Activated naive CD4-positive, alpha-beta T cell treated with anti-CD3 and anti-CD28 coated beads, Interleukin-2, amount 50 U/mL, for 24 hours (primary cell): Measurements from ENCODE around the gene PTGER2.
A peak's percentile ranks its signal among the peaks of the same experiment; 100 is the strongest.

Experiments used
- H3K27ac Mint-ChIP-seq: one replicate; pipeline ENCODE4 v1.8.0; 2021; ENCODE audit warnings: mild to moderate bottlenecking, mixed read lengths
- H3K27me3 Mint-ChIP-seq: one replicate; pipeline ENCODE4 v1.8.0; 2021; ENCODE audit warnings: mixed read lengths
- H3K36me3 Mint-ChIP-seq: one replicate; pipeline ENCODE4 v1.8.0; 2021; ENCODE audit warnings: mixed read lengths
- H3K4me1 Mint-ChIP-seq: one replicate; pipeline ENCODE4 v1.8.0; 2021; ENCODE audit warnings: mixed read lengths
- H3K4me3 Mint-ChIP-seq: one replicate; pipeline ENCODE4 v1.8.0; 2021; ENCODE audit warnings: mild to moderate bottlenecking, mixed read lengths
- H3K9me3 Mint-ChIP-seq: one replicate; pipeline ENCODE4 v1.8.0; 2021; ENCODE audit warnings: mixed read lengths

Gene PTGER2

GRCh38 chr14:52318826-52319645 is 4.9 kb downstream of the PTGER2 start:
- Mint-ChIP-seq H3K4me3 (no peak overlapping the region), H3K27ac (peak overlapping the region; percentile 47), H3K27me3 (no peaks in the 10 kb centered on the region), H3K36me3 (peaks cover 27% of the 10 kb centered on the region), H3K9me3 (peaks cover 20% of the 10 kb centered on the region), H3K4me1 (peaks cover 65% of the 10 kb centered on the region)

GRCh38 chr14:52319919-52320318 is 5.8 kb downstream of the PTGER2 start:
- Mint-ChIP-seq H3K4me1 (peaks cover 68% of the 10 kb centered on the region), H3K9me3 (peaks cover 20% of the 10 kb centered on the region), H3K36me3 (peaks cover 29% of the 10 kb centered on the region), H3K27ac (no peak overlapping the region), H3K4me3 (peak overlapping the region; percentile 7), H3K27me3 (no peaks in the 10 kb centered on the region)

GRCh38 chr14:52325126-52325525 is 11.0 kb downstream of the PTGER2 start:
- Mint-ChIP-seq H3K4me3 (peak overlapping the region; percentile 51), H3K4me1 (peaks cover 53% of the 10 kb centered on the region), H3K27ac (peak overlapping the region; percentile 85)

GRCh38 chr14:52325630-52326029 is 11.5 kb downstream of the PTGER2 start:
- Mint-ChIP-seq H3K9me3 (peaks cover 13% of the 10 kb centered on the region), H3K27me3 (no peaks in the 10 kb centered on the region), H3K4me1 (peaks cover 51% of the 10 kb centered on the region), H3K36me3 (peaks cover 32% of the 10 kb centered on the region), H3K27ac (peak overlapping the region; percentile 85), H3K4me3 (peak overlapping the region; percentile 51)

More at GRCh38 chr14:52325126-52325525, 11.0 kb downstream of the PTGER2 start:
- Mint-ChIP-seq H3K9me3 (peaks cover 18% of the 10 kb centered on the region), H3K27me3 (no peaks in the 10 kb centered on the region), H3K36me3 (peaks cover 35% of the 10 kb centered on the region)

GRCh38 chr14:52327374-52328226 is 13.5 kb downstream of the PTGER2 start:
- H3K36me3 Mint-ChIP-seq: peaks cover 25% of the 10 kb centered on the region
- peaks cover 48% of the 10 kb centered on the region for H3K4me1 Mint-ChIP-seq
- H3K27me3 Mint-ChIP-seq: no peaks in the 10 kb centered on the region
- H3K4me3 Mint-ChIP-seq: peak overlapping the region; percentile 41
- H3K27ac Mint-ChIP-seq: peak overlapping the region; percentile 59
- H3K9me3 Mint-ChIP-seq: no peaks in the 10 kb centered on the region

- Mint-ChIP-seq H3K9me3 (no peaks in the 10 kb centered on the region), H3K27ac (peak overlapping the region; percentile 59), H3K4me3 (peak overlapping the region; percentile 41), H3K27me3 (no peaks in the 10 kb centered on the region), H3K4me1 (peaks cover 50% of the 10 kb centered on the region), H3K36me3 (peaks cover 19% of the 10 kb centered on the region)
These were observed 14.2 kb downstream of the PTGER2 start for GRCh38 chr14:52328276-52328675.

GRCh38 chr14:52329678-52330369 is 15.7 kb downstream of the PTGER2 start:
- Mint-ChIP-seq H3K27me3 (no peaks in the 10 kb centered on the region), H3K36me3 (peaks cover 15% of the 10 kb centered on the region), H3K27ac (no peak overlapping the region), H3K4me1 (peaks cover 44% of the 10 kb centered on the region), H3K9me3 (no peaks in the 10 kb centered on the region), H3K4me3 (no peak overlapping the region)

- H3K36me3 Mint-ChIP-seq: peaks cover 13% of the 10 kb centered on the region
- peaks cover 26% of the 10 kb centered on the region for H3K4me1 Mint-ChIP-seq
- no peaks in the 10 kb centered on the region for H3K27me3 Mint-ChIP-seq
- H3K9me3 Mint-ChIP-seq: no peaks in the 10 kb centered on the region
- H3K27ac Mint-ChIP-seq: no peak overlapping the region
- no peak overlapping the region for H3K4me3 Mint-ChIP-seq
These were observed 18.2 kb downstream of the PTGER2 start for GRCh38 chr14:52332269-52332668.

GRCh38 chr14:52333108-52333507 is 19.0 kb downstream of the PTGER2 start:
- Mint-ChIP-seq H3K4me1 (peaks cover 18% of the 10 kb centered on the region), H3K27ac (peak overlapping the region; percentile 37)

GRCh38 chr14:52333823-52334657 is 19.9 kb downstream of the PTGER2 start:
- no peaks in the 10 kb centered on the region for H3K9me3 Mint-ChIP-seq
- H3K27me3 Mint-ChIP-seq: no peaks in the 10 kb centered on the region
- H3K4me1 Mint-ChIP-seq: peaks cover 18% of the 10 kb centered on the region
- H3K4me3 Mint-ChIP-seq: no peak overlapping the region
- H3K36me3 Mint-ChIP-seq: peaks cover 8% of the 10 kb centered on the region
- H3K27ac Mint-ChIP-seq: no peak overlapping the region

More at GRCh38 chr14:52333108-52333507, 19.0 kb downstream of the PTGER2 start:
- no peaks in the 10 kb centered on the region for H3K27me3 Mint-ChIP-seq
- H3K4me3 Mint-ChIP-seq: no peak overlapping the region
- peaks cover 8% of the 10 kb centered on the region for H3K36me3 Mint-ChIP-seq
- no peaks in the 10 kb centered on the region for H3K9me3 Mint-ChIP-seq

GRCh38 chr14:52336241-52336640 is 22.1 kb downstream of the PTGER2 start:
- Mint-ChIP-seq H3K27me3 (no peaks in the 10 kb centered on the region), H3K27ac (no peak overlapping the region), H3K9me3 (no peaks in the 10 kb centered on the region), H3K4me3 (no peak overlapping the region), H3K36me3 (peaks cover 3% of the 10 kb centered on the region), H3K4me1 (peaks cover 14% of the 10 kb centered on the region)

- H3K27me3 Mint-ChIP-seq: no peaks in the 10 kb centered on the region
- H3K4me1 Mint-ChIP-seq: peaks cover 13% of the 10 kb centered on the region
- H3K4me3 Mint-ChIP-seq: no peak overlapping the region
- H3K9me3 Mint-ChIP-seq: no peaks in the 10 kb centered on the region
- no peak overlapping the region for H3K27ac Mint-ChIP-seq
- H3K36me3 Mint-ChIP-seq: no peaks in the 10 kb centered on the region
These were observed 24.1 kb downstream of the PTGER2 start for GRCh38 chr14:52338051-52338681.

- no peaks in the 10 kb centered on the region for H3K36me3 Mint-ChIP-seq
- peaks cover 4% of the 10 kb centered on the region for H3K4me1 Mint-ChIP-seq
These were observed 25.1 kb downstream of the PTGER2 start for GRCh38 chr14:52339262-52339661.

GRCh38 chr14:52342849-52343596 is 28.9 kb downstream of the PTGER2 start:
- Mint-ChIP-seq H3K4me1 (peaks cover 4% of the 10 kb centered on the region), H3K4me3 (no peak overlapping the region)

More at GRCh38 chr14:52339262-52339661, 25.1 kb downstream of the PTGER2 start:
- Mint-ChIP-seq H3K9me3 (no peaks in the 10 kb centered on the region), H3K4me3 (no peak overlapping the region), H3K27me3 (no peaks in the 10 kb centered on the region), H3K27ac (no peak overlapping the region)

More at GRCh38 chr14:52342849-52343596, 28.9 kb downstream of the PTGER2 start:
- H3K36me3 Mint-ChIP-seq: peaks cover 6% of the 10 kb centered on the region
- H3K27ac Mint-ChIP-seq: no peak overlapping the region
- no peaks in the 10 kb centered on the region for H3K27me3 Mint-ChIP-seq
- H3K9me3 Mint-ChIP-seq: peaks cover 5% of the 10 kb centered on the region
